ENCODE results near the gene CYP20A1.
"Not testable (repeated sequence)": the region's sequence is repeated elsewhere in the genome, so short reads cannot be mapped to it uniquely, and the experiment has no call there.

Gene CYP20A1

DNA sequence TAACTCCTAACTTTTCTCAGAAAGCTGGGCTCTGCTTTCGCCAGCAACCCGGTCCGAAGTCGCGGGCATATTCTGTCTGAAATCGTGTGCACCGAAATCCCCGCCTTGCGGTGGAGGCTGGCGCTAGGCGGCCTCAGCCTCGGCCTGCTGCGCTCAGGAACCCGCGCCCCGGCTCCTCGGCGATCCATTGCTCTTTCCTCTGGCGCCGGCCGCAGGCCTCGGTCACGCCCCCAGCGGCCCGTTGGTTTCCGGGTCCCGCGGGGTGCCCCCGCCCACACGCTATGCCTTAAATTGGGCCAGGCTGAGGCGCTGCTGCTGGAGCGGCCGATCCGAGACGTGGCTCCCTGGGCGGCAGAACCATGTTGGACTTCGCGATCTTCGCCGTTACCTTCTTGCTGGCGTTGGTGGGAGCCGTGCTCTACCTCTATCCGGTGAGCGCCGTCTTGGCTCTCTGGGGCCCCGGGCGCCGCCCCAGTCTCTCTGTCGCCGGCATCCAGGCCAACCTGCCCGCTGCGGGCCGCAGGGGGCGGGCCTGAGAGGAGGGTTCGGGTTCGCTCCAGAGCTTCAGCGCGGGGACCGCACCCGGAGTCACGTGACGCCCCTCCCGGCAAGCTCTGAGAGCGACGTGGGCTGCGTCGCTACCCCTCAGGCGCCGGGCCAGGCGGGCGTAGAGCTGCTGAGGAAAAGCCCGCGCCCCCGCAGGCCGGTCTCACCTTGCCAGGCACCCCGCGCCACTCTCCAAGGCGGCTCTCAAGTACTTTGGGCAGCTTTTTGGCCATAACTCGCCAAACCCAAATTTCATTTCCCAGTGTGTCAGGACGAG is at the start of gene CYP20A1:
Gene CYP20A1, plus strand, starts transcription at position 315 of the 823 bp plus-strand sequence. Its CDS starts 45 bp downstream, at position 360.
- DNase-seq: peak; percentile 92

DNA sequence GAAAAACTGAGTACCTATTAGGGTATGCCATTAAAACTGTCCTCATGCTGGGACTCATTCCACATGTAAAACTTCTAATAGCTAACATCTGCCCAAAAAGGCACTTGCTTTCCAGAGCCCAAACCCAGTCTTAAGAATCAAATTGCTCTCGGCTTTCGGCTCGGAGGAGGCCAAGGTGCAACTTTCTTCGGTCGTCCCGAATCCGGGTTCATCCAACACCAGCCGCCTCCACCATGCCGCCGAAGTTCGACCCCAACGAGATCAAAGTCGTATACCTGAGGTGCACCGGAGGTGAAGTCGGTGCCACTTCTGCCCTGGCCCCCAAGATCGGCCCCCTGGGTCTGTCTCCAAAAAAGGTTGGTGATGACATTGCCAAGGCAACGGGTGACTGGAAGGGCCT is 48.3 kb upstream of the CYP20A1 start:
- not testable (repeated sequence) for DNase-seq

DNA sequence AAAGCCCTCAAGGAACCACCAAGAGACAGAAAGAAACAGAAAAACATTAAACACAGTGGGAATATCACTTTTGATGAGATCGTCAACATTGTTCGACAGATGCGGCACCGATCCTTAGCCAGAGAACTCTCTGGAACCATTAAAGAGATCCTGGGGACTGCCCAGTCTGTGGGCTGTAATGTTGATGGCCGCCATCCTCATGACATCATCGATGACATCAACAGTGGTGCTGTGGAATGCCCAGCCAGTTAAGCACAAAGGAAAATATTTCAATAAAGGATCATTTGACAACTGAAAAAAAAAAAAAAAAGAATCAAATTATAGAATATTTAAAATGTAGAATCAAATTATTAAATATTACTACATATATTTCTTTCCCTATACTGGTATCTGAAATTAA is 47.8 kb upstream of the CYP20A1 start:
- not testable (repeated sequence) for DNase-seq

DNA sequence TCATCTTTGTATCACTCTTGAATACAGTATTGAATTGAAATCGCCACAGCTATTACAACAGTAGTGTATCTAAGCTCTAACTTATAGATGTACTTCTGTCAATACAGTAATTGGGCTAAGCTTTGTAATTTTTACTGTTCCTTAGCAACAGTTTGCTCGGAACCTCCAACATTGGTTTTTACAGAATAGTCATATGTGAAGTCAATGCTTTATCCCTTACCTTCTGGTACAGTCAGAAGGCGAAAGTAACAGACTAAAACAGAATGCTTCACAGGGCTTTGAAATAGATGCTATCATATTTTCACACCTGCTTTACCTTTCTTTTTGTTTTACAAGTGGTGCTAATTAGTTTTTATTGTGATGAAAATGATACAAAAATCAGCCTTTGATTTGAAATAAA is 46.9 kb upstream of the CYP20A1 start:
- no peak for DNase-seq

DNA sequence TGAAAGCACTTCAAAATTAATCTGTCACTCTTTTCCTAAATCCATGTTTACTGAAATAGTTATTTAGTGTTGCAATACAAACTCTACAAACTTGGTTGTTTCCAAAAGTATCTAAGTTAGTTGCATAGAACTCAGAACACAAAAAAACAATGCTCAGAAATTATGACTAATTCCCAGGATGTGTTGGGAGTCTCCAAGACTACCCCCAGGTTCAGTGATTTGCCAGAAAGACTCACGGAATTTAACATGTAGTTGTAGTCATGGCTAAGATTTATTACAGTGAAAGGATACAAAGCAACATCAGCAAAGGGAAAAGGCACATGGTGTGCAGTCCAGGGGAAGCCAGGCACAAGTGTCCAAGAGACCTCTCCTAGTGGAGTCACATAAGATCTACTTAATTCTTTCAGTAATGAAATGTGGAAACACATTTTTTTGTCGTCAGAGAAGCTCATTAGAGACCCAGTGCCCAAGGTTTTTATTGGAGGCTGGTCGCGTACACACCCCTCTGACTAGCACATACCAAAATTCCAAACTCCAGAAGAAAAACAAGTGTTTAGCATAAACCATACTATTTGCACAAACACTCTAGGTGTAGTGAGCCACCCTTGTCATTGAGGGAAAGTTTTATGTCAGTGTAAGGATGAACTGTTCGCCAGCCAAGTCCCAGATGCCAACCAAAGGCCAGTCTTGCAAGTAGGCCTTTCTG is 43.3 kb upstream of the CYP20A1 start:
- no peak for DNase-seq

- DNase-seq: no peak
Measured at GRCh38 chr2:203200866-203201265, 38.0 kb upstream of the CYP20A1 start.

- no peak for DNase-seq
Measured at GRCh38 chr2:203201426-203201825, 37.4 kb upstream of the CYP20A1 start.

GRCh38 chr2:203209538-203209937 is 29.3 kb upstream of the CYP20A1 start:
- no peak for DNase-seq

- DNase-seq: peak; percentile 1
Measured at GRCh38 chr2:203225423-203226039, 13.3 kb upstream of the CYP20A1 start.

- not testable (repeated sequence) for DNase-seq
Measured at GRCh38 chr2:203229674-203230073, 9.1 kb upstream of the CYP20A1 start.

GRCh38 chr2:203237346-203238238 is 1.2 kb upstream of the CYP20A1 start:
- DNase-seq: no peak

GRCh38 chr2:203238292-203238703 is 520 bp upstream of the CYP20A1 start:
- no peak for DNase-seq

GRCh38 chr2:203240491-203240890 is 1.7 kb downstream of the CYP20A1 start:
- DNase-seq: no peak

- DNase-seq: no peak
Measured at GRCh38 chr2:203242518-203242917, 3.7 kb downstream of the CYP20A1 start.

DNA sequence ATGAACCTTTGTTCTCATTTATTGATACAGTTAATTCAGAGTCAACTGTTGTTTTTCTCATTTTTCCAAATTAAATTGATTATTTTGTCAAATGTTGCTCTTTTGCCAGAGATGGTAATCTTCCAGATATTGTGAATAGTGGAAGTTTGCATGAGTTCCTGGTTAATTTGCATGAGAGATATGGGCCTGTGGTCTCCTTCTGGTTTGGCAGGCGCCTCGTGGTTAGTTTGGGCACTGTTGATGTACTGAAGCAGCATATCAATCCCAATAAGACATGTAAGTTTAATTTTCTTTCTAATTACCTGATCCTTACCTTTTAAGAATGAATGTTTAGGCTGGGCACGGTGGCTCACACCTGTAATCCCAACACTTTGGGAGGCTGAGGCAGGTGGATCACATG is 7.8 kb downstream of the CYP20A1 start:
- no peak for DNase-seq

GRCh38 chr2:203252818-203253217 is 14.0 kb downstream of the CYP20A1 start:
- DNase-seq: no peak

DNA sequence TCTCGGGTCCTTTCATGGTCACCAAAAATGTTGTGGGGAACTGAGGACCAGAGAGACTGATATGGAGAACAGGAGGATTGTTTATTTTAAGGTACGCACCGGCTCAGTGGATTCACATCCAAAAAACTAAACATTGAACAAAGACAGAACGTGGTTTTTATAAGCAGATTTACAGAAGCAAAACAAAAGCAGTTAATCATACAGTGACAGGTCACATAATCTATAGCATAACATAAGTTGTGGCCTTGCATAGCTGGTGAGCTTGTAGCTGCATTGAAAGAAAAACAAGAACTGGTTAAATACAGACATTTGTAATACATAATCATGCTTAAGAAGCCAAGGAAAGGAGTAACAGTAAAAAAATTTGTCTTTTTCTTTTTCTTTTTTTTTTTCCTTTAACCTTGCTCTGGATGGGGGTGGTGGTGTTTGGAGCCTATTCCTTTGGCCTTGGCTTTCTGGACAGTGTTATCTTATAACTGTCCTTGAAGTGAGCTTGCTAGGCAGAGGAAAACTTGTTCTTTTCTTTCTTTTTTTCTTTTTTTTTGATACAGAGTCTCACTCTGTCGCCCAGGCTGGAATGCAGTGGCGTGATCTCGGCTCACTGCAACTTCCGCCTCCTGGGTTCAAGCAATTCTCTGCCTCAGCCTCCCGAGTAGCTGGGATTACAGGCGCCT is 14.7 kb downstream of the CYP20A1 start:
- DNase-seq: not testable (repeated sequence)

DNA sequence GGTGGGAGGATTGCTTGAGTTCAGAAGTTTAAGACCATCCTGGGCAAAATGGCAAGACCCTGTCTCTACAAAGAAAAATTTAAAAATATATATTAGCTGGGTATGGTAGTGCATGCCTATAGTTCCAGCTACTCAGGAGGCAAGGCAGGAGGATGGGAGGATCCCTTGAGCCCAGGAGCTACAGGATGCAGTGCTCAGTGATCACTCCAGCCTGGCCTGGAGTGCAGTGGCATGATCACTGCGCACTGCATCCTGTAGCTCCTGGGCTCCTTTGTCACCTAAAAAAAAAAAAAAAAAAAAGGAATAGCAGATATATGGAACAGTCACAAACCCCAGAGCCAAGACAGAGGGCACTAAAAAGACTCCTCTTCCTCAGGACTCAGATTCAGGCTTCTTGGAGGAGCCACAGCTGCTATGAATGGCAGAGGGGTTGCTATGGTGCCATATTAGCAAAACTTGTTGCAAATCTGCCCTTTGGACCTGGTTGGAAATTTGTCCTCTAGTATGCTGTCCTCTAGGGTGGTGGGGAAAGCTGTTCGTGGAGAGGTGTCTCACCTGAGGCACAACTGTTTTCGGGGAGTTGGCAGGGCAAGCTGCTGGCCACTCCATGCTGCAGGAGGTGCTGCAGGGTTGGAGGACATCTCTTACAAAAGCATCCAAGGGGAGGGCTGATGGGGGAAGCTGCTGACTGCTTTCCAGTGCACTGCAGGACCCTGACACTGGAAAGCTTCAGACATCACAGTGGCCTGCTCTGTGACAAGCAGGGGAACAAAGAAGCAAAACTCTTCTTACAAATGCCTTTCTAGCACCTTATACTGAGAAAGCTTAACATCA is 22.7 kb downstream of the CYP20A1 start:
- no peak for DNase-seq

GRCh38 chr2:203279288-203279687 is 40.5 kb downstream of the CYP20A1 start:
- no peak for DNase-seq

DNA sequence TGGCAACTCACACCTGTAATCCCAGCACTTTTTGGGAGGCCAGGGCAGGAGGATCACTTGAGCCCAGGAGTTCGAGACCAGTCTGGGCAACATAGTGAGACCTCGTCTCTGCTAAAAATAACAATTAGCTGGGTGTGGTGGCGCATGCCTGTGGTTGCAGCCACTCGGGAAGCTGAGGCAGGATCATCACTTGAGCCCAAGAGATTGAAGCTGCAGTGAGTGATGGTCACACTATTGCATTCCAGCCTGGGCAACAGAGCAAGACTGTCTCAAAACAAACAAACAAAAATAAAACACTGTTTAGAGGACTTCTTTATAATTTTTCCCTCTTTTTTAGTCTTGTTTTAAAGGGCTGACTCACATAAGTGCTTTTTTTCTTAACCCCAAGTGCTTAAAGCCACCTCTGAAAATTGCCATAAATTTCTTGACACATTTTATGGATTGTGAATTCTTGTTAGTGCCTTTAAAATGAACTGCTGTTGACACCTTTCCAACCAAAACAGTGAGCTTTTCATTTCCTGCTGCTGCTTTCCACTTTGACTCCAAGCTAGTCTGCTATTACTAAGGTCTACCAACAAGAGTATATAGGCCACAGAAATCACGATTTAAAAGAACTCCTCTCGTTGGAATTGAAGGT is 41.7 kb downstream of the CYP20A1 start:
- DNase-seq: no peak

DNA sequence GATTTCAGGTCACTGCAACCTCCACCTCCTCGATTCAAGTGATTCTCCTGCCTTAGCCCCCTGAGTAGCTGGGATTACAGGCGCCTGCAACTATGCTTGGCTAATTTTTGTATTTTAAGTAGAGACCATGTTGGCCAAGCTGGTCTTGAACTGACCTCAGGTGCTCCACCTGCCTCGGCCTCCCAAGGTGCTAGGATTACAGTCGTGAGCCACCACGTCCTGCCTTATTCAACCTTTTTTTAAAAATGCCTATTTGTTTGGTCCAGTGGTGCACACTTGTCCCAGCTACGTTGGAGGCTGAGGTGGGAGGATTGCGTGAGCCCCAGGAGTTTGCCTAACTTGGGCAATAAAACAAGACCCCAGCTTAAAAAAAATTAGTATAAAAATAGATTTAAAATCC is 43.3 kb downstream of the CYP20A1 start:
- no peak for DNase-seq
